Thoracic aorta (tissue), 2 donors: ENCODE data around the gene SWAP70. TPM values are rescaled to one million over a fixed set of nuclear protein-coding genes. Genes with fewer than 3 reads are reported as not detected.
A peak's percentile ranks its signal among the peaks of the same experiment; 100 is the strongest.

ENCODE experiments used
- ATAC-seq: fragments of 150-250 bp; one replicate; pipeline ENCODE4 v1.8.0; 2017; ENCODE audit warnings: low read depth; ENCODE audit not compliant: insufficient number of reproducible peaks, low FRiP score
- DNase-seq: peaks from one replicate; pipeline ENCODE4 v3.0.0-alpha.2; 2020; ENCODE audit warnings: low spot score
- H3K27ac ChIP-seq, 2 donors: fragments of 200-600 bp; sonication (generic); 1 replicate in 1 of 2; 2 replicates in 1 of 2; pipeline ENCODE4 v1.5.1; 2016; ENCODE audit warnings: mild to moderate bottlenecking in 2 of 2, moderate library complexity in 2 of 2
- H3K27me3 ChIP-seq: fragments of 200-600 bp; sonication (generic); replicated peaks from 2 replicates; pipeline ENCODE4 v1.6.0; 2016; ENCODE audit warnings: mild to moderate bottlenecking; ENCODE audit not compliant: insufficient read depth
- H3K36me3 ChIP-seq: fragments of 200-600 bp; sonication (generic); one replicate; pipeline ENCODE4 v1.5.1; 2016
- H3K4me1 ChIP-seq, 2 donors: fragments of 200-600 bp; sonication (generic); 1 replicate in 1 of 2; 2 replicates in 1 of 2; pipeline versions ENCODE4 v1.5.1 to v1.6.0; 2016; ENCODE audit warnings: low read depth in 2 of 2, mild to moderate bottlenecking in 1 of 2; ENCODE audit not compliant: control insufficient read depth in 1 of 2
- H3K4me3 ChIP-seq: fragments of 200-600 bp; sonication (generic); 2 replicates; pipeline ENCODE4 v1.5.1; 2016; ENCODE audit warnings: mild to moderate bottlenecking
- H3K9me3 ChIP-seq: fragments of 200-600 bp; sonication (generic); 2 replicates; pipeline ENCODE4 v1.5.1; 2016
- total RNA-seq, 2 donors: library from RNA; depleted of rRNA; stranded (reverse); fragments of >200 nt; gene quantifications; one replicate each; pipeline versions ENCODE4 v1.1.0 to v1.2.3, GENCODE V29; 2016
- TF ChIP-seq, protein P1 (sequence below): fragments of 200-600 bp; sonication (generic); IDR thresholded peaks from one replicate; pipeline ENCODE4 v1.5.1; 2019; ENCODE audit warnings: antibody characterized with exemption

Gene SWAP70
- total RNA-seq, 2 donors from 2014 or later: 33.4 to 64.6 TPM

DNA sequence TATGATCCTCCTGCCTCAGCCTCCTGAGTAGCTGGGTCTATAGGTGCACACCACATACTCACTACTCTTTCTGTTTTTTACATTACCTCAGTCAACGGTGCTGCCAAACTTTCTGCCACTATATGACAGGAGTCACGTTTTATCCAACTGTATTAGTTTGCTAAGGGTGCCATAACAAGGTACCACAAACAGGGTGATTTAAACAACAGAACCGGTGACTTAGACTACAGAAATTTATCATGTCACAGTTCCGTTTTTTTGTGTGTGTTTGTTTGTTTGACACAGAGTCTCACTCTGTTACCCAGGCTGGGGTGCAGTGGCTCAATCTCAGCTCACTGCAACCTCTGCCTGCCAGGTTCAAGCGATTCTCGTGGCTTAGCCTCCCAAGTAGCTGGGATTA lies 6.3 kb upstream of the SWAP70 start:
- H3K36me3 ChIP-seq: no peaks in the 10 kb centered on the region
- TF ChIP-seq, protein P1, sequence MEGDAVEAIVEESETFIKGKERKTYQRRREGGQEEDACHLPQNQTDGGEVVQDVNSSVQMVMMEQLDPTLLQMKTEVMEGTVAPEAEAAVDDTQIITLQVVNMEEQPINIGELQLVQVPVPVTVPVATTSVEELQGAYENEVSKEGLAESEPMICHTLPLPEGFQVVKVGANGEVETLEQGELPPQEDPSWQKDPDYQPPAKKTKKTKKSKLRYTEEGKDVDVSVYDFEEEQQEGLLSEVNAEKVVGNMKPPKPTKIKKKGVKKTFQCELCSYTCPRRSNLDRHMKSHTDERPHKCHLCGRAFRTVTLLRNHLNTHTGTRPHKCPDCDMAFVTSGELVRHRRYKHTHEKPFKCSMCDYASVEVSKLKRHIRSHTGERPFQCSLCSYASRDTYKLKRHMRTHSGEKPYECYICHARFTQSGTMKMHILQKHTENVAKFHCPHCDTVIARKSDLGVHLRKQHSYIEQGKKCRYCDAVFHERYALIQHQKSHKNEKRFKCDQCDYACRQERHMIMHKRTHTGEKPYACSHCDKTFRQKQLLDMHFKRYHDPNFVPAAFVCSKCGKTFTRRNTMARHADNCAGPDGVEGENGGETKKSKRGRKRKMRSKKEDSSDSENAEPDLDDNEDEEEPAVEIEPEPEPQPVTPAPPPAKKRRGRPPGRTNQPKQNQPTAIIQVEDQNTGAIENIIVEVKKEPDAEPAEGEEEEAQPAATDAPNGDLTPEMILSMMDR: no peak
- H3K27me3 ChIP-seq: no peaks in the 10 kb centered on the region
- ATAC-seq (no peak), DNase-seq (no peak)
- no peaks in the 10 kb centered on the region for H3K9me3 ChIP-seq
- H3K4me1 ChIP-seq: peaks cover 4 to 29% of the 10 kb centered on the region in 2 donors
- H3K4me3 ChIP-seq: no peak overlapping the region
- no peak overlapping the region for H3K27ac ChIP-seq

DNA sequence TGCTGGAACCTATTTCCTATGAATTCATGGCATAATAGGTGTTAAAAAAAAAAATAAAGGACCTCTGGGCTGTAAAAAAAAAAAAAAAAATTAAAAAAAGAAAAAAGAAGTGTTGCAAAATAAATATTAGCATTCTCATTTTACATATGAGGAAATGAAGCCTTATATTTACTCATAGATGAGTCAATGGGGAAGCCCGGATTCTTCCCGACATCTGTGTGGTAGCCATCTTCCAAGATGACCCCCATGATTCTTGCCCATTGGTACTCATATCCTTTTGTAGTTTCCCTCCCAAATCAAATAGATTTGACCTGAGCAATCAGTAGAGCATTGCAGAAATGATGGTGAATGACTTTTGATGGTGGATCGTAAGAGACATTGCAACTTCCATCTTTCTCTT lies 3.0 kb upstream of the SWAP70 start:
- no peaks in the 10 kb centered on the region for H3K27me3 ChIP-seq
- ATAC-seq: no peak
- no peak for DNase-seq
- no peak overlapping the region for H3K27ac ChIP-seq
- no peak overlapping the region for H3K4me3 ChIP-seq
- H3K9me3 ChIP-seq: no peaks in the 10 kb centered on the region
- H3K4me1 ChIP-seq: peaks cover 0 to 32% of the 10 kb centered on the region in 2 donors
- no peaks in the 10 kb centered on the region for H3K36me3 ChIP-seq
- TF ChIP-seq, protein P1: no peak

DNA sequence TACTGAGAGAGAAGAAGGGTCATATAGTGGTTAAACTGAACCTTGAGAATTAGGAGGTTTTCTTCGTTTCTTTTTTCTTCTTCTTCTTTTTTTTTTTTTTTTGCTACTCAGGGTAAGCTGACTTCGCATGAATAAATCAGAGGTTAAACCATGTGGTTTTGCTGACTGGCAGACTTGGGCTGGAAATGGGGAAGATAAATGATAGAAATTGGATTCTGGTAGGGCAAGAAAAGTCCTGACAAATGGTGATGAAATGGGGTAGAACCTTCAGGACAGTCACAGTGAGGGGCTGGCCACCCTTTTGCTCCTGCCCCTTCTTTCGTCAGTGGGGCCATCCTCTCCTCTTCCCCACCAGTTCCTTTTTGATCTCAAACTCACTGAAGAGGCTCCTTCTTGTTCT lies 1.6 kb upstream of the SWAP70 start:
- no peaks in the 10 kb centered on the region for H3K36me3 ChIP-seq
- peak overlapping the region; percentile 99 for H3K4me3 ChIP-seq
- H3K4me1 ChIP-seq: peaks cover 0 to 26% of the 10 kb centered on the region in 2 donors
- H3K9me3 ChIP-seq: no peaks in the 10 kb centered on the region
- no peaks in the 10 kb centered on the region for H3K27me3 ChIP-seq
- no peak for ATAC-seq
- H3K27ac ChIP-seq: peak overlapping the region in 1 of 2 donors; percentile 97
- TF ChIP-seq, protein P1: no peak
- no peak for DNase-seq

DNA sequence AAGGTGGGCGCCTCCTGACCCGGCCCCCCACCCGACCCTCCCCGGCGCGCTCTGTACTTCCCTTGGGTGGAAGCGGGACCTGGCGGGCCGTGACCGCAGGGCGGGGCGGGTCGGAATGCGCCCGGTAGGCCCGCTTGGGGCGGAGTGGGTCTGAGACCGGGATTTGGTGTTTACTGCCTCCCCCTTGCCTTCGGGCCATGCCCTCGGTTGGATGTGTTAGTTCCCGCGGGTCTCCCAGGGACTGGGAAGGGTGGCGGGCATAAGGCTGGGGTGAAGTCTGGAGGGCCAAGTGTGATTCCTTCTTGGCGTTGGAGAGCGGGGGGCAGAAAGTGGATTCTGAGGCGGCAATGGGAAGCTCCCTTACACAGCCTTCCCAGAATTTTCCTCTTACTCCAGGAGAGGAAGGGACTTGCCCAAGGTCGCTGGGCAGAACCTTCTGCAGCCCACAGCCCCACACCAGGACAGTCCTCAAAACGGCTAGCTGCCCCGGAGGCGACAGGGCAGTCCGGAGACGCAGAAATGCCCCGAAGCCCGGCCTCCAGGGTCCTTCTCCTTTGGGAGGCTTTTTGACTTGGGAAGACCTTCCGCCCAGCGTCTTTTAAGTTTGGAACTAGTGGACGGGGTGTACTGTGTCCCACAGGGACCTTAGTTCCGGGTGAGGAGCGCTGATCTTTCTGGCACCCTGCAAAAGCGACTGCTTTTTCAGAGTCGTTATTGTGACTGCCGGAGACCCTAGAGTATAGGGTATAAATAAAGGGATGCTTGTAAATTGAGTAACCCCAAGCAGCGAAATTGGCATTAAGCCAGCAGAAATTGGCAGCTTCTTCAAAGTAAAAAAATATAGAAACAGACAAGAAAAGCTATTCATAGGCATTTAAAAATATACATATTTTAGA lies 647 bp downstream of the SWAP70 start:
- ATAC-seq: peak; percentile 22
- Histone ChIP-seq H3K27me3 (no peaks in the 10 kb centered on the region), H3K4me1 (peaks cover 0 to 31% of the 10 kb centered on the region in 2 donors), H3K36me3 (no peaks in the 10 kb centered on the region), H3K4me3 (peak overlapping the region; percentile 99), H3K27ac (peak overlapping the region; percentile 96 to 97), H3K9me3 (no peaks in the 10 kb centered on the region)
- TF ChIP-seq, protein P1: no peak
- DNase-seq: peak; percentile 13

DNA sequence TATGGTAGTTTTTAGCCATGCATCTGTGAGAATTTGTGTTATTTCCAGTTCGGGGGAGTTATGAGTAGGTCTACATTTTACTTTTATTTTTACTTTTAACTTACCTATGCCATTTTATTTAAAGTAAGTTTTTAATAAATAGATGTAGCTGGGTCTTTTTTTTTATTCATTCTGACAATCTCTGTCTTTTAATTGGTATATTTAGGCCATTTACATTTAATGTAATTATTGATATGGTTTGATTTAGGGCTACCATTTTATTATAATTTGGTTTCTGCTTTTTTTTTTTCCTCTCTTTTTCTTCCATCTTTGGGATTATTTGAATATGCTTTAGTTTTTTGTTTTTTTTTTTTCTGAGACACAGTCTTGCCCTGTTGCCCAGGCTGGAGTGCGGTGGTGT lies 1.9 kb downstream of the SWAP70 start:
- Histone ChIP-seq H3K9me3 (no peaks in the 10 kb centered on the region), H3K27ac (no peak overlapping the region), H3K27me3 (no peaks in the 10 kb centered on the region), H3K36me3 (no peaks in the 10 kb centered on the region), H3K4me3 (peak overlapping the region; percentile 99), H3K4me1 (peaks cover 0 to 31% of the 10 kb centered on the region in 2 donors)
- no peak for ATAC-seq
- TF ChIP-seq, protein P1: no peak
- DNase-seq: no peak
